Breast epithelium (tissue), 3 donors: ENCODE results near the gene ILDR2.

ENCODE experiments used
- CTCF ChIP-seq, 3 donors: fragments of 450-650 bp; IDR thresholded peaks; one replicate each; pipeline ENCODE4 v1.5.1; 2016 to 2017; ENCODE audit warnings: antibody characterized with exemption in 3 of 3, mild to moderate bottlenecking in 3 of 3, moderate library complexity in 3 of 3
- POLR2A ChIP-seq: fragments of 450-650 bp; IDR thresholded peaks from one replicate; pipeline ENCODE4 v1.6.1; 2016; ENCODE audit warnings: antibody characterized with exemption, mild to moderate bottlenecking, moderate library complexity
- POLR2AphosphoS5 ChIP-seq, 3 donors: sonication (generic); formaldehyde crosslinking; IDR thresholded peaks; one replicate each; pipeline ENCODE4 v1.6.1; 2017; ENCODE audit warnings: antibody characterized with exemption in 3 of 3

- TF ChIP-seq CTCF (IDR thresholded peaks at IDR 0.05) (no peak), POLR2AphosphoS5 (IDR thresholded peaks at IDR 0.05) (no peak), POLR2A (no peak)
Observed at GRCh38 chr1:166918956-166919316, 56.4 kb downstream of the ILDR2 start.
